ENCODE data around the gene PLAAT5. TPM values are rescaled to one million over a fixed set of nuclear protein-coding genes. Genes with fewer than 3 reads are reported as not detected.

PLAAT5 gene
- total RNA-seq, 2 experiments from 2014 or later: 0.16 TPM; not detected in 1

DNA sequence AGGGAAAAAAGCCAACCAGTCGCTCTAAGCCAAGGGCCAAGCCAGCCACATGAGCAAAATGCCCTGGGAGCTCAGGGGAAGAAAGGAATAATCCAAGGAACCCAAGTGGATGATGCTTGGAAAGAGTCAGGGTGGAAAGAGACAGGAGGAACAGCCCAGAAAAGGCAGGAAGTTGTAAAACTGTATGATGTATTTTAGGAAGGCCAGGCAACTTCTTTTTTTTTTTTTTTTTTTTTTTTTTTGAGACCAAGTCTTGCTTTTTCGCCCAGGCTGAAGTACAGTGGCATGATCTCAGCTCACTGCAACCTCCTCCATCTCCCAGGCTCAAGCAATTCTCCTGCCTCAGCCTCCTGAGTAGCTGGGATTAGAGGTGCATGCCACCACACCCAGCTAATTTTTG, 16.5 kb upstream of the PLAAT5 start:
- H3K9me3 ChIP-seq (ENCODE audit: control insufficient read depth in 1 of 2, insufficient read depth in 1 of 2, low read length in 2 of 2): no peaks in the 10 kb centered on the region
- no peak overlapping the region for H3K4me3 Mint-ChIP-seq
- H3K36me3 ChIP-seq (ENCODE audit: insufficient read depth, low read length): no peaks in the 10 kb centered on the region
- H3K36me3 Mint-ChIP-seq (ENCODE audit: low read depth): no peaks in the 10 kb centered on the region
- intact Hi-C loops (cut with DNase I, micrococcal nuclease): no loop called here
- no peaks in the 10 kb centered on the region for H3K9me3 Mint-ChIP-seq
- peaks cover 13% of the 10 kb centered on the region for H3K4me1 ChIP-seq (ENCODE audit: insufficient read depth, low read length)
- DNase-seq (no peak), ATAC-seq (ENCODE audit: poor library complexity) (no peak)
- TF ChIP-seq, protein P1, sequence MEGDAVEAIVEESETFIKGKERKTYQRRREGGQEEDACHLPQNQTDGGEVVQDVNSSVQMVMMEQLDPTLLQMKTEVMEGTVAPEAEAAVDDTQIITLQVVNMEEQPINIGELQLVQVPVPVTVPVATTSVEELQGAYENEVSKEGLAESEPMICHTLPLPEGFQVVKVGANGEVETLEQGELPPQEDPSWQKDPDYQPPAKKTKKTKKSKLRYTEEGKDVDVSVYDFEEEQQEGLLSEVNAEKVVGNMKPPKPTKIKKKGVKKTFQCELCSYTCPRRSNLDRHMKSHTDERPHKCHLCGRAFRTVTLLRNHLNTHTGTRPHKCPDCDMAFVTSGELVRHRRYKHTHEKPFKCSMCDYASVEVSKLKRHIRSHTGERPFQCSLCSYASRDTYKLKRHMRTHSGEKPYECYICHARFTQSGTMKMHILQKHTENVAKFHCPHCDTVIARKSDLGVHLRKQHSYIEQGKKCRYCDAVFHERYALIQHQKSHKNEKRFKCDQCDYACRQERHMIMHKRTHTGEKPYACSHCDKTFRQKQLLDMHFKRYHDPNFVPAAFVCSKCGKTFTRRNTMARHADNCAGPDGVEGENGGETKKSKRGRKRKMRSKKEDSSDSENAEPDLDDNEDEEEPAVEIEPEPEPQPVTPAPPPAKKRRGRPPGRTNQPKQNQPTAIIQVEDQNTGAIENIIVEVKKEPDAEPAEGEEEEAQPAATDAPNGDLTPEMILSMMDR (IDR thresholded peaks at IDR 0.05): no peak
- peaks cover 13% of the 10 kb centered on the region for H3K4me1 Mint-ChIP-seq (ENCODE audit: low read depth)
- CTCF ChIA-PET: no interaction called here
- POLR2A ChIA-PET: no interaction called here
- no peaks in the 10 kb centered on the region for H3K27me3 Mint-ChIP-seq
- no peak overlapping the region for H3K27ac Mint-ChIP-seq
- H3K4me3 ChIP-seq (ENCODE audit: low read length): no peak overlapping the region
- H3K27me3 ChIP-seq (ENCODE audit: control insufficient read depth in 1 of 2, insufficient read depth in 2 of 2, low read length in 2 of 2): no peaks in the 10 kb centered on the region
- no peak overlapping the region for H3K27ac ChIP-seq (ENCODE audit: low read depth in 1 of 2, low read length in 2 of 2)

DNA sequence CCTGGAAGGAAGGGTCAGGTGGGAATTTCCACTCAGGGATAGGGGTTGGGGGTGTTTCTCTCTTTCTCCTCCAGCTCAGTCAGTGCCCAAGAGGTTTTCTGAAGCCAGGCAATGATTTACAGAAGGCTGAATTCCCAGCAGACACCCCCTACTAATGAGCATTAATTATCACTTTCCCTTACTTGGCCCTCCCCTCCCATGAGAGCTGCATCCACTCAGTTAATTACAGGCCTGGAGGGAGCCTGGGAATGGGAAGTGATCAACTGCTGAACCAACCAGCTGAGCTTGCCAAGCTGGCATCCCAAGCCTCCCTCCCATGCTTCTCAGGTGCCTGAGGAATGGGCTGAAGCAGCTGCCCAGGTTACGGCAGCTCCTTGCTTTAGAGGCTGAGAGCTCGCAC, 15.9 kb upstream of the PLAAT5 start:
- H3K4me1 Mint-ChIP-seq (ENCODE audit: low read depth): peaks cover 19% of the 10 kb centered on the region
- intact Hi-C loops (cut with DNase I, micrococcal nuclease): no loop called here
- no peaks in the 10 kb centered on the region for H3K27me3 Mint-ChIP-seq
- Histone ChIP-seq H3K36me3 (ENCODE audit: insufficient read depth, low read length) (no peaks in the 10 kb centered on the region), H3K27ac (ENCODE audit: low read depth in 1 of 2, low read length in 2 of 2) (no peak overlapping the region), H3K9me3 (ENCODE audit: control insufficient read depth in 1 of 2, insufficient read depth in 1 of 2, low read length in 2 of 2) (no peaks in the 10 kb centered on the region), H3K27me3 (ENCODE audit: control insufficient read depth in 1 of 2, insufficient read depth in 2 of 2, low read length in 2 of 2) (no peaks in the 10 kb centered on the region), H3K4me1 (ENCODE audit: insufficient read depth, low read length) (peaks cover 19% of the 10 kb centered on the region), H3K4me3 (ENCODE audit: low read length) (no peak overlapping the region)
- H3K9me3 Mint-ChIP-seq: no peaks in the 10 kb centered on the region
- DNase-seq: no peak
- ChIA-PET CTCF (no interaction called here), POLR2A (no interaction called here)
- no peak overlapping the region for H3K27ac Mint-ChIP-seq
- H3K36me3 Mint-ChIP-seq (ENCODE audit: low read depth): peaks cover 4% of the 10 kb centered on the region
- no peak overlapping the region for H3K4me3 Mint-ChIP-seq
- ATAC-seq (ENCODE audit: poor library complexity): no peak
- TF ChIP-seq, protein P1 (IDR thresholded peaks at IDR 0.05): no peak

DNA sequence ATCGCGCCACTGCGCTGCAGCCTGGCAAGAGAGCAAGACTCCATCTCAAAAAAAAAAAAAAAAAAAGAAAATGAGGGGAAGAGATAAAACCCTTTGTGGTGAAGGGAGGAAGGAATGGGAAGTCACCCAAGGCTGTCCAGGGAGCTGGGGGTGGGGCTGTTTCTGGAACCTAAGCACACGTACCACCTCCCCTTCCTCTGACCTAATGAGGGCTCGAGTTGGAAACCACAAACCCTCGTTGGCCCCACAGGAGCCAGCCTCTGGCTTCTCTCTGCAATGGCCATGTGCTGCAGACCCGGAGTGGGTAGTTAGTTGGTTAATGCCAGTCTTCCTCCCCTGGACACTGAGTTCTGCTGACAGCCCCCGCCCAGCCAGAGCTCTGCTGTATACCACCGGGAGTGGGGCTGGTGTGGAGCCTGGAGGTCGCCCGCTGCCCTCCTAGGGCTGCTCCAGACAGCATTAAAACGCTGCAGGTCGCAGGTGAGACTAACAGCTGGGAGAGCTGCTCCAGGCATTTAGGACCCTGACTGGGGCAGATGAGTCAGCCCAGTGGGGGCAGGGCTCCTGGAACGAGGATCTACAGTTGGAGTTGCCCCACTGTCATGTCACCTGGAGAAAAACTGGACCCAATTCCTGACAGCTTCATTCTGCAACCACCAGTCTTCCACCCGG, 15.0 kb upstream of the PLAAT5 start, which contains the start of gene LGALS12:
Gene LGALS12, plus strand, starts transcription at position 228 of the 672 bp plus-strand sequence. Its CDS starts 375 bp downstream, at position 603.
- Histone ChIP-seq H3K27me3 (ENCODE audit: control insufficient read depth in 1 of 2, insufficient read depth in 2 of 2, low read length in 2 of 2) (no peaks in the 10 kb centered on the region), H3K36me3 (ENCODE audit: insufficient read depth, low read length) (no peaks in the 10 kb centered on the region), H3K9me3 (ENCODE audit: control insufficient read depth in 1 of 2, insufficient read depth in 1 of 2, low read length in 2 of 2) (no peaks in the 10 kb centered on the region), H3K4me3 (ENCODE audit: low read length) (no peak within 1 kb of the TSS), H3K27ac (ENCODE audit: low read depth in 1 of 2, low read length in 2 of 2) (no peak within 1 kb of the TSS), H3K4me1 (ENCODE audit: insufficient read depth, low read length) (peaks cover 19% of the 10 kb centered on the region)
- peaks cover 20% of the 10 kb centered on the region for H3K4me1 Mint-ChIP-seq (ENCODE audit: low read depth)
- no peak within 1 kb of the TSS for H3K27ac Mint-ChIP-seq
- ChIA-PET CTCF (interaction anchor here (0.7 kb wide), 1 partner anchor 27 kb away, joined by 3 read pairs; no protein-coding TSS in a partner anchor), POLR2A (interaction anchor here (0.7 to 1.3 kb wide), 2 partner anchors 31 to 140 kb away, joined by 3 to 4 read pairs; partner anchors contain the start of gene PLAAT4)
- H3K9me3 Mint-ChIP-seq: no peaks in the 10 kb centered on the region
- H3K36me3 Mint-ChIP-seq (ENCODE audit: low read depth): peaks cover 4% of the 10 kb centered on the region
- intact Hi-C loops (cut with DNase I, micrococcal nuclease): no loop called here
- no peak for ATAC-seq (ENCODE audit: poor library complexity)
- H3K27me3 Mint-ChIP-seq: no peaks in the 10 kb centered on the region
- DNase-seq: peak in 1 of 14 experiments; percentile 22
- H3K4me3 Mint-ChIP-seq: no peak within 1 kb of the TSS
- TF ChIP-seq, protein P1 (IDR thresholded peaks at IDR 0.05): no peak
